GM18517 (cell line): Measurements from ENCODE around the gene SKAP2.
"Not testable (repeated sequence)": the region's sequence is repeated elsewhere in the genome, so short reads cannot be mapped to it uniquely, and the experiment has no call there.

ENCODE experiments used
- ATAC-seq: cut with Tn5 transposase; IDR thresholded peaks from one replicate; pipeline ENCODE4 v1.9.1; 2021; ENCODE audit warnings: mild to moderate bottlenecking, moderate library complexity; ENCODE audit not compliant: unreplicated experiment

SKAP2 gene

DNA sequence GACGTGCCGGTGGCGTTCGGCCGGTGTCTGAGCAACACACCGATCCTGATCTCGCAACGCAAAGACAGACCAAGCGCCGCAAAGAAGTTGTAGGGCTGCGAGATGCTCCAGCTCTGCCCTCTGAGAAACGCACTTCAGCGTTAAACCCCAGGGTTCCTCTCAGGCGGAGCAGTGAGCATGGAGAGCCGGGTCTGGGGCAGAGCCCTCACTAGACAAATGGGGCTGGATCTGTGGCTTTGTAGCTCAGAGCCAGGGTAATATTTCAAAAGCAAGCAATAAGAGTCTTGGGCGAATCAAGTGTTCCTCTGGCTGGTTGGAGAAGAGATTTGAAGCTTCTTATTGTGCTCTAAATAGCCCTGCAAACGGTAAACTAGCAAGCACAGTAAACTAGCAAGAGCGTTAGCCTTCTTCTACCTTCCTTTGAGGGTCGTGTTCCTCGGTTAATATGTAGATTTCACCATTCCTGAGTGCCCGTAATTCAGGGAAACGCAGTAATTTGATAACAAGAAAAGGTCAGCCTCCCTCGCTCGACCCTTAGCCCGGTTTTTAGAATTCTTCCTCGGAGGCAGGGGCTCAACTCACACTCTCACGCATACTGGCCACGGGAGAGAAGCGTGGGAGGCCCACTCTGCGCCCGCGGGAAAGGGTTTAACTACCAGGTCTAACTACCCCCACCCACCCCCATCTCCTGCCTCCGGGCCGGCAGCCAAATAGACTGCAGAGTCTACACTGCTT is 6.7 kb downstream of the SKAP2 start:
- no peak for ATAC-seq

DNA sequence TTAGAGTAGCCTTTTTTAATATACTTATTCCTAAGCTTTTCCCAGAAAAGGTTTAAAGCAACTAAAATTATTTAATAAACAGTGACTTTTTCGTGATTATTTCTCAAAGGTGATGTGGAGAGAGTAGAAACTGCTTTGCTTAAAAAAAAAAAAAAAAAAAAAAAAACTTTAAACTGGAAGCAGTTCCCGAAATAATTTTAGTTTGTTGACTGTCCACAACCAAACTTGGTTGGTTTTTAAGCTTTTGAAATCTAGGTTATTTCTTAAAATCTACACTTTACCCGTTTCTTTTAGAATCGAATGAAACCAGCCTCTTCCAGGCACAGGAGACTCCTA is 7.3 kb downstream of the SKAP2 start:
- ATAC-seq, result no peak

DNA sequence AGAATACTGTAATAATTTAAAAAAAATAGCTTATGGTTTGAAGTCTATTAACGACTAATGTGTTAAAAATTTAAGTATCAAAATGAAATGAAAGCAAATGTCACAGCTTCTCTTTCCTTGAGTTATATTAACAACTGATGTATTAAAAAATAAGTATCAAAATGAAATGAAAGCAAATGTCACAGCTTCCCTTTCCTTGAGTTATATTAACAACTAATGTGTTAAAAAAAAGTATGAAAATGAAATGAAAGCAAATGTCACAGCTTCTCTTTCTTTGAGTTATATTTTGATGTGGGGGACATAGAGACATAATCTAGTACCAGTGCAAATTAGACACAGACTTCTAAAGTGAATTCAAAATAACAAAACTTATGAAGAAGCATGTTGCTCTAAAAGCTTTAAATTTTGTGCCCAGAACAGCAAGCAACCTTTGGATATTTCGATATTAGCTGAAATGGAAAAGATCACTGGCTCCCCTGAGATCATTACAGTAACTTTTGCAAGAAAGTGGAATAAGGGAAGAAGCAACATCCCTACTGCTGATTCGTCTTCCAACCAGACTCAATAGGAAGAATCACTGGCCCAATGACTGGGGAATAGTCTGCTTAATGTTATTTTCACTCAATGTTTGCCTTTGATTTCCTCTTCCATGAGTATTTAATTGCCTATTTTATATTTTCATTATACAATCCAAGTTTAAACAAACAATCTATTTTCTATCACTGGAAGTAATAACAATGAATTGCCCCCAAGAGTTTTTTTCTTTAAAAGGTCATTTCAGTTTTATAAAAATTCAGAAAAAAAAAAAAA is 8.0 kb downstream of the SKAP2 start:
- ATAC-seq, result no peak

DNA sequence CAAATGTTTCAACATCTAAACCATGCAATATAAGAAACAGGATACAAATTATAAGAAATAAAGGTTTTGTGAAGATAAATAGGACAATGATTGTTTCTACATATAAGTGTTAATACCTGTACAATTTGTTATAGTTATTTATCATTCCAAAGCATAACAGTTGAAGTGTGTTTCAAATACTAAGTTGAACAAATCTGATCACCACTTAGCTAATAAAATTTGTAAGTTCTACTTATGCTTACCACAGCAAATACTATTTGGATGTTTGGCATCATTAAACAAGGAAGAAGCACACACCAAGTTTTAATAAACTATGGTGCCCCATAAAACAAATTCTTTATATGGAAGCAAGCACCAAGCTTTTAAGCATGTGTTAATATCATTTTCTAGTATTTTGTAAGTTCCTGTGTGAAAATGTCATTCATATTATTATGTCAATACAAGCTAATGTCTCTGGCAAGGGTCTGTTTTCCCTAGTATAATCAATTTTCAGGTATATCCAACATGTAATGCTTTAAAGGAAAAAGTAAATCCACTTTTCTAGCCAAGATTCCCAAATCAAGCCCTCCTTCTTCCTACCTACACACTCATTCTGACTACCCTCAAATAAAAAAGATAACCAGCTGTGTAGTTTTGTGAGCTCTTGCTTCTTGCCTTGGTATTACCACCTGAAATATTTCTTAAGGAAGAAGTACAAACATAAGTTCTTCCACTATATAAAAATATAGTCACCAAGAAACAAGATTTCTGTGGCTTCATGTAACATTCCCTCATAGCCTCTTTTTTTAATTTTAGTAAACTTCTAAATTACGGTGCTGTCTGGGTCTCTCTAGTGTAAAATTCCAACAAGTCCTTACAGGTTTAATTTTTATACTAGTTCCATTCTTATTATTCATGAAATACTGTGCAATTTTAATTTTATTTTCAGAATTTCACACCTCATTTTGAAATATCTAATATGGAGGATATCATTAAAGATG is 9.2 kb downstream of the SKAP2 start:
- ATAC-seq, result no peak

DNA sequence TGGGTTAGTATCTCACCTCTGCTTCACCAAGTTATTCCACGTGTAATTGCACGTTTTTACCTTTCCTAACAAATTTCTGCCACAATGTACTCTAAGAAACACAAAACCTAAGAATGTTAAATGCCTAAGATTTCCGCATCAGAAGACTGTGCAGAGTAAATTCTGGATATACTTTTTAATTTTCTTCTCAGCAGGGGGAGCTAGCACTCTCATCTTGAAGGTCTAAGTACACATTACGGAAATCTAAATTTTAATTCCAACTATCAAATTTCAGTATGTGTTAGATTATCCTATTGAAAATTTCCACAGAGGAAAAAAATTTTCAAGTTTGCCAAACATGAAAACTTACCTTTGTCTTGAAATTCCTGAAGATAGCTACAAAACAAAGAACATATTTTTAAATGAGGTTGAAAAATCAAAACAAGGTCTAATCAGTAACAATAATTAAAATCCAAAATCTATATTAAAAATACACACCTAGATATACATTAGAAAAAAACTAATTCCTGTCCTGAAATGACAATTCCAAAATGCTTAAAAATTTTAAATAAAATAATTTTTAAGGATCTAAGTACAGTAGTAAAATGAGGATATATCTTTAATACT is 10.5 kb downstream of the SKAP2 start:
- no peak for ATAC-seq

DNA sequence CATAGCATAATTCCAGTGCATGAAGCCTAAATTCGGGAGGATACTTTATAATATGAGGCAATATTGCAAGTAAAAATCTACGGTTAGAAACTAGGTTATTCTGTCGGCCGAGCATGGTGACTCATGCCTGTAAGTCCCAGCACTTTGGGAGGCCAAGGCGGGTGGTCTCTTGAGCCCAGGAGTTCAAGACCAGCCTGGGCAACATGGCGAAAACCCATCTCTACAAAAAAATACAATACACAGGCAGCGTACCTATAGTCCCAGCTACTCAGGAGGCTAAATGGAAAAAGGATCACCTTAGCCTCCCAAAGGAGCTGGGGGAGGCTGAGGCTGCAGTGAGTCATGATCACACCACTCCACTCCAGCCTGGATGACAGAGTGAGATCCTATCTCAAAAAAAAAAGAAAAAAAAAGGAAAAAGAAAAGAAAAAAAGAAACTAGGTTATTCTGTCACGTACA is 14.2 kb downstream of the SKAP2 start:
- ATAC-seq, result no peak

DNA sequence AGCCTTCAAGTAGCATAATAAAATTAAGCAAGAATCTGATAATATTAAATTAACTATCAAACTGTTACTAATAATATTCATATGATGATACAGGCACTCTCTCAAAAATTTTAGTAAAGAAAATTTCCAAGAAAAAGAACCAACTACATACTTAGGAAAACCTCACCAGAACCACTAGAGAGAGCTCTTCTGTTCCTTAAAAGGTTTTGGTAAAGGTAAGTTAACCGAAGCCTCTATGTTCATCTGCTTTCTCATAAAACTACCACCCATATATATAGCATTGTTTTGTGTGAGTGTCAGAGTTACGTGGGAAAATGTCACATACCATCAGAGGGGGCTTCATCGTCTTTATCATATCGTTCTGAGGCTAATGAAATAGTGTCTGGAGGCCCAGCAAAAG is 20.7 kb downstream of the SKAP2 start:
- no peak for ATAC-seq

DNA sequence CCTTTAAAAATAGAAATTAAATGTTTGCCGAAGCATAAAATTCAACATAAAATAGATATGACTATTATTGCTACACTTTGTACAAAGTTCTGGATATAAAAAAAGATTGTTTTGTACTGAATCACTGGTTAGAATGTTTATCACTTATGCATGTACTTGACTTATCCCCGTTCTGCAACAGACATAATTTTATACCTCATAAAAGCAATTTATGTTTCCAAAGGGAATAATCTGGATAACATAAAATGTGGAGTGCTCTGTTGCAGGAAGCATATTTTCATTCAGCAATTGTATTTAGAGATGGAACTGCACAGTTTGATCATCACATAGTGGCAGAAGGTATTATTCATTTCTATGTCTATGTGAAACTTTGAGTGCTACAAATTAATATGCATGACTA is 21.5 kb downstream of the SKAP2 start:
- ATAC-seq, result no peak

DNA sequence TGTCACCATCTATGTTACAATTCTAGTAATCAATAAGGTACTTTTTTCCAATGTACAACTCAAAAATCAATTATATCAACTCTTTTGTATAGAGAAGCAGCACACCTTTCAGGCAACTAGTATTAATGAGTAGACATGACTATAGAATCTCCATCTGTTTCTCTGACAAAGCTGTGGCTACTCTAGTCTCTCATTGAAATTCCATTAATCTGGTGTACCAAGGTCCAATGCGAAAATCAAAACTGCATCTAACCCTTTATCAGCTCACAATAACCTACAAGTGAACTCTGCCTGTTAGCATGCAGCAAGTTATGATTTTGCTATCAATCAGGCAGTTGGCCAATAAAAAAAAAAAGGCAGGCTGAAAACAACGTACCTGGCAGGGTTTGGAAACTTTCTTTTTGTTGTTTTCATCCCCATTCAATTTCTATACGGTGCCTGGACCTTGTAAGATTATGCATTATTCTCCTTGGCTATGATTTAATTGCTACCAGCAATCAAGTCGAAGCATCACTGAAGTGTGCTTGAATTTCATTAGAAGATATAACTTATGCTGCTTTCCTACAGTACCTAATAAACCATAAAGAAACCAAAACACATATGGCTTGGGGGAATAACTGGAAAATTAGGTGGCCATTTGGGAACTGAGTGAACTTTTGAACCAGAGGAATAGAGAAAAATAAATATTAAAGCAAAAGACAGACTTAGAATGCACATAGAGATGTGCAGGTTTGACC is 23.2 kb downstream of the SKAP2 start:
- no peak for ATAC-seq

DNA sequence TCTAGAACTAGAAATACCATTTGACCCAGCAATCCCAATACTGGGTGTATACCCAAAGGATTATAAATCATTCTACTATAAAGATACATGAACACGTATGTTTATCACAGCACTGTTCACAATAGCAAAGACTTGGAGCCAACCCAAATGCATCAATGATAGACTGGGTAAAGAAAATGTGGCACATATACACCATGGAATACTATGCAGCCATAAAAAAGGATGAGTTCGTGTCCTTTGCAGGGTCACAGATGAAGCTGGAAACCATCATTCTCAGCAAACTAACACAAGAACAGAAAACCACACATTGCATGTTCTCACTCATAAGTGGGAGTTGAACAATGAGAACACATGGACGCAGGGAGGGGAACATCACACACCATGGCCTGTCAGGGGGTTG is 27.6 kb downstream of the SKAP2 start:
- ATAC-seq, result not testable (repeated sequence)

DNA sequence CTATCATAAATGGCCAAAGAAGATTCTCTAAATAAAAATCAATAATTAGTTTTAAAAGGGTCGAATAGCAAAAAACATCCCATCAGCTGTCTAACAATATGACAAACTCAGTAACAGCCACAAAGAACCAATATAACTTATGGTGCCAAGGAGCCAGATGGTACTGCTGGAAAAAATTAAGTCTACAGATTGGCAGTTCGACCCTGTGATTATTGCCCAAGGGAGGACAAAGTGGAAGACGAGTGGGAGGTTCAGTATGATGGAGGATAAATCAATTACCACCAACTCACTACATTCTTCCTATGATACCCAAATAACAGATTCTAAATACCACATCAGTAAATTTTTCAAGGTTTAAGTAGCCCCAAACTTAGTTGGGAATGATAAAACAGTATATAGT is 49.0 kb downstream of the SKAP2 start:
- ATAC-seq, result no peak

DNA sequence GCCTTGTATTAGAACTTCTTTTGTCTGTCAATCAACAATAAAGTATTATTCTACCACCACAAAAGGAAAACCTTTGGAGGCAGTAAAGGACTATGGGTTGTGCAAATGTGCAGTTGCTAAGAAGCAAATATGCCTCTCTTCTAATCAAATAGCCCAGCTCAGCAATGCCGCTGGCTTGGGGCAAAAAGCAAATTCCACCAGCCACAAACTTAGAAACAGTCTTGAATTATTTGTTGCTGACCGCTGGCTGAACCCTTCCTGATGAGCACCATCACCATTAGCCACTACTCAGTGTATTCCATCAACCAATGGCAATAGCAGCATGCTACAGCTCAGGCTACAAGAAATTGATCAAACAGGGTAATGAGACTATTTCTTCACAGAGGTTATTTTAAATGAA is 51.0 kb downstream of the SKAP2 start:
- no peak for ATAC-seq

DNA sequence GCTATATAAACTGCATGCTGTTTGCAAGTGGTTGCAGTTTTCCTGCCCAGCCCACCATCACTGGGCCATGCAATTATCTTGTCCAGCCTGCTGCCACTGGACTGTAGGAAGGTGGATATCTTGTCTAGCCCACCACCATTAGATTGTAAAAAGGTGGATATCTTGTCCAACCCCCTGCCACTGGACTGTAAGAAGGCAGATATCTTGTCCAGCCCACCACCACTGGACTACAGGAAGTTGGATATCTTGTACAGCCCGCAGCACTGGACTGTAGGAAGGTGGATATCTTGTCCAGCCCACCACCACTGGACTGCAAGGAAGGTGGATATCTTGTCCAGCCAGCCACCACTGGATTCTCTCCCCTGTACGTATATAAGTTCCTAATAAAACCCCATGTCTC is 69.8 kb downstream of the SKAP2 start:
- no peak for ATAC-seq

DNA sequence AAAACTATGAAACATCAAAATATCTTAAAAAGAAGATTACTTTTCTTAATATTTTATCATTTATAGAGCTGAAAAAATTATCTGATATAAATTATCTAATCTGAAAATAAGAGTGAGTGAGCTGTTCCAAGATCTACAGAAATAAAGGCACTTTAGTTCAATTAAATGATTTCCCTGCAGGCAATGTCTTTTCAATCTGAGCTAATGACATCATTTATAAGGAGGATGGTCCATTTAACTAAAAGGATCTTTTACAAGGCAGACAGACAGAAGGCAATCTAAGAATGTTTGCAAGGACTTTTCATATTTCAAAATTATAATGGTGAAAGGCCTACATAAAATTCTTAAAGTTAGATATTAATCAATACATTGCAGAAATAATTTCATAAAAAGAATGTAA is 71.8 kb downstream of the SKAP2 start:
- ATAC-seq, result no peak

DNA sequence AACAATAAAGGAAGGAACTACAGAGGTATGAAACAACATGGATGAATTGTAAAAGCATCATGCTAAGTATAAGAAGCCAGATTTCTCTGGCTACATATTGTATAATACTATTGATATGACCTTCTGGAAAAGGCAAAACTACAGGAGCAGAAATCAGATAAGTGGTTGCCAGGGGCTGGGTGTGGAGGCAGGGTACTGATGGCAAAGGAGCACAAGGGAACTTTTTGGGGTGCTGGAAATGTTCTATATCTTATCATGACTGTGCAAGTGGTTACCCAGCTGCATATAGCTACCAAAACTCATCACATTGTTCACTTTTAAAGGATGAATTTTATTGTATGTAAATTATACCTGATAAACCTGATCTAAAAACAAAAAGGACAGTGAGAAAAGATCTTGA is 72.4 kb downstream of the SKAP2 start:
- no peak for ATAC-seq

DNA sequence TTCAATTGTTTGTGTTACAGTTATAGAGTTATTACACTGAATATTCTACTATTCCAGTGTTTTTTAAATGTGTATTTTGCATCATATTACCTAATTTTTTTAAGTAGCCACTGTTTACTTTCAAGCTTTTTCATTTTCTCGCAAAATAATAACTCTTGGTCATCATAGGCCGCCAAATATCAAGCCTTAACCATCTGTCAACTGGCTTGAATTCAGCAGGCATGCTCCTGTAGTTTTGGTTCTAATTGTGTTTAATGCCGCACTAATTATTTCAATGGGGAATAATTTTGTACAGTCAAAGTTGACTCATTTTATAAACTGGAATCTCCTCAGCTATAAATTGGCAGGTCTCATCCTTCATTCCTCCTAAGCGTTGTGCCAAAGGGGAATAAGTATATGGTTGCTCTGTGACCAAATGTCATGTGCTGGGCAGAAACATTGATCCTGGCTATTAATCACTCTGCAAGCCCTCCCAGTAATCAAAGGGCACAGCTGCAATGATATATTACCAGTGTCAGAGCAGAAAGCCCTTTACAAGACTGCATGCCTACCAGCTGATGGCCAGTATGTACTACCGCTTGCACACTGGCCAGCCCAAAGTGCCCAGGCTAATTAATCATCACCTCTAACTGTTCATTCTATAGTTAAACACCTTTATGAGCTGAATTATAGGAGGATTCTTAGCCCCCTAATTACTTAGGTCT is 74.8 kb downstream of the SKAP2 start:
- no peak for ATAC-seq

DNA sequence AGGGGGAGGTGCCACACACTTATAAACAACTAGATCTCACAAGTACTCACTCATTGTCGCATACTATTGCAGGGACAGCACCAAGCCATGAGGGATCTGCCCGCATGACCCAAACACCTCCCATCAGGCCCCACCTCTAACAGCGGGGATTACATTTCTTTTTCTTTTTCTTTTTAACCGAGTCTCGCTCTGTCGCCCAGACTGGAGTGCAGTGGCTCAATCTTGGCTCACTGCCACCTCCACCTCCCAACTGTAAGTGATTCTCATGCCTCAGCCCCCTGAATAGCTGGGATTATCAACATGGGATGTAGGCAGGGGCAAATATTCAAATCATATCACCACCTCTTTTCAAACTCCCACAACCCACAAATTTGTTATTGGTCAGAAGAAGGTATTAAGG is 76.7 kb downstream of the SKAP2 start:
- ATAC-seq, result no peak

DNA sequence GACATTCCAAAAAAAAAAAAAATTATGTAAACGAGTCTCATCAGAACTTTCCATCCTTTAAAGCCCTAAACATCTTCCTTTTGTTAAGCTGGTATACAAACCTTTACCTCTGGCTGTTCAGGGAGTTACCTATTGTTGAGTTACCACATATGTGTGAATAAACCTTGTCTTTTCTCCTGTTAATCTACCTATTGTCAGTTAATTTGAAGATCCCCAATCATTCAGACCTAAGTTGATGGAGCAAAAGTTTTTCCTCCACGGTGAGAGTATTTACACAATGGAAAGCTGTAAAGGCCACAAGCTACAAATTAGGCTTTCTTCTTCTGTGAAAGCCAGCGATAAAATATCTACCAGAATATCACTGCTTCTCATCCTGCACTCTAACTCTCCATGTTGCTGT is 80.3 kb downstream of the SKAP2 start:
- ATAC-seq, result no peak

DNA sequence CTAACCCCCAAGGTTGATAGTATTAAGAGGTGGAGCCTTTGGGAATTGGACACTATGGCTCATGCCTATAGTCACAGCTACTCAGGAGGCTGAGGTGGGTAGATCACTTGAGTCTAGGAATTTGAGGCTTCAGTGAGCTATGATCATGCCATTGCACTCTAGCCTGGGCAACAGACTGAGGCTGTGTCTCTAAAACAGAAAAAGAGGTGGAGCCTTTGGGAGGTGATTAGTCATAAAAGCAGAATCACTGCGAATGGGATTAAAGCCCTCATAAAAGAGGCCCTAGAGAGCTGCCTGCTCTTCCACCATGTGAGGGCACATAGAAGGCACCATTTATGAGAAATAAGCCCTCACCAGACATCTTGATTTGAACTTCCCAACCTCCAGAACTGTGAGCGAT is 81.9 kb downstream of the SKAP2 start:
- no peak for ATAC-seq
